ENCODE results near the gene SECISBP2L. TPM values are rescaled to one million over a fixed set of nuclear protein-coding genes. Genes with fewer than 3 reads are reported as not detected.
A peak's percentile ranks its signal among the peaks of the same experiment; 100 is the strongest.

Gene SECISBP2L
- total and polyA plus RNA-seq, 2 experiments from 2014 or later = 18.6 to 28.3 TPM

- TF ChIP-seq CTCF (conservative IDR thresholded peaks at IDR 0.05; ENCODE audit: low read depth in 2 of 2) (no peak), EZH2 (IDR thresholded peaks at IDR 0.05; ENCODE audit: low read depth, unreplicated experiment) (no peak), ZNF331 (CRISPR knock-in tag; IDR thresholded peaks at IDR 0.05; ENCODE audit: low read depth) (no peak), EZH2phosphoT487 (IDR thresholded peaks at IDR 0.05; ENCODE audit: unreplicated experiment) (no peak), ETS1 (IDR thresholded peaks at IDR 0.05) (no peak), ZNF114 (CRISPR knock-in tag; IDR thresholded peaks at IDR 0.05) (no peak), STAT1 (IDR thresholded peaks at IDR 0.05; ENCODE audit: unreplicated experiment) (no peak), POLR2AphosphoS5 (IDR thresholded peaks at IDR 0.05; ENCODE audit: low read depth) (no peak), NANOG (IDR thresholded peaks at IDR 0.05; ENCODE audit: borderline replicate concordance) (no peak), JUNB (IDR thresholded peaks at IDR 0.05; ENCODE audit: unreplicated experiment) (no peak)
Observed at GRCh38 chr15:48946840-48947187, 99.4 kb downstream of the SECISBP2L start (continued).

GRCh38 chr15:48946074-48946839 is 100.0 kb downstream of the SECISBP2L start:
- no peak for ATAC-seq
- no peaks in the 10 kb centered on the region for H3K36me3 Mint-ChIP-seq (ENCODE audit: low read depth)

More at GRCh38 chr15:48946074-48946839, 100.0 kb downstream of the SECISBP2L start:
- Histone ChIP-seq H3F3A (replicated peaks; ENCODE audit: low read depth) (no peaks in the 10 kb centered on the region), H3K9me2 (ENCODE audit: insufficient read depth) (peaks cover 15% of the 10 kb centered on the region; the same call in 1 of the 2 replicates), H3K79me2 (replicated peaks; ENCODE audit: insufficient read depth) (no peaks in the 10 kb centered on the region), H3K27me3 (ENCODE audit: insufficient read depth) (no peaks in the 10 kb centered on the region), H3K4me3 (no peak overlapping the region), H3K4me2 (no peak overlapping the region), H3K4me1 (ENCODE audit: insufficient read depth) (no peaks in the 10 kb centered on the region), H2AFZ (peak overlapping the region; percentile 15; the same call in 1 of the 2 replicates), H4K20me1 (replicated peaks; ENCODE audit: insufficient read depth) (no peaks in the 10 kb centered on the region), H3K27ac (ENCODE audit: low read depth) (no peak overlapping the region), H3K36me3 (ENCODE audit: insufficient read depth) (no peaks in the 10 kb centered on the region)
- Mint-ChIP-seq H3K27me3 (ENCODE audit: insufficient read depth, low read depth, poor library complexity) (no peaks in the 10 kb centered on the region), H3K27ac (no peak overlapping the region), H3K9me3 (no peaks in the 10 kb centered on the region), H3K4me1 (no peaks in the 10 kb centered on the region), H3K4me3 (no peak overlapping the region)
- DNase-seq (ENCODE audit: low spot score) = no peak
- no peak for TF ChIP-seq CREB1 (CRISPR knock-in tag; IDR thresholded peaks at IDR 0.05; ENCODE audit: low read depth)
- TF ChIP-seq EZH2 (IDR thresholded peaks at IDR 0.05; ENCODE audit: low read depth, unreplicated experiment) = no peak
- TF ChIP-seq NANOG (IDR thresholded peaks at IDR 0.05; ENCODE audit: borderline replicate concordance) = no peak
- no peak for TF ChIP-seq POLR2AphosphoS5 (IDR thresholded peaks at IDR 0.05; ENCODE audit: low read depth)
- no peak for TF ChIP-seq REST (IDR thresholded peaks at IDR 0.05; ENCODE audit: unreplicated experiment)
- TF ChIP-seq JUNB (IDR thresholded peaks at IDR 0.05; ENCODE audit: unreplicated experiment) = no peak
- no peak for TF ChIP-seq STAT1 (IDR thresholded peaks at IDR 0.05; ENCODE audit: unreplicated experiment)
- TF ChIP-seq ZNF331 (CRISPR knock-in tag; IDR thresholded peaks at IDR 0.05; ENCODE audit: low read depth) = no peak
